Panc1 (cell line): Measurements from ENCODE around the gene CROCC. TPM values are rescaled to one million over a fixed set of nuclear protein-coding genes. Genes with fewer than 3 reads are reported as not detected.
"Not testable (repeated sequence)": the region's sequence is repeated elsewhere in the genome, so short reads cannot be mapped to it uniquely, and the experiment has no call there.

Experiments used
- ATAC-seq: fragments of 200-7000 bp; cut with Tn5 transposase; 2 replicates; pipeline ENCODE4 v1.9.1; 2020; ENCODE audit warnings: mild to moderate bottlenecking, moderate library complexity
- Bru-seq: library from RNA; stranded (reverse); fragments of 400-500 nt; gene quantifications from one replicate; lab custom pipeline; 2021; lab: Mats Ljungman, UMichigan
- BruChase-seq, 2 experiments: library from RNA; stranded (reverse); fragments of 400-500 nt; gene quantifications; one replicate each; lab custom pipeline; 2021; lab: Mats Ljungman, UMichigan
- BruUV-seq: library from RNA; stranded (reverse); fragments of 400-500 nt; replicated peaks from 2 replicates; lab custom pipeline; 2021; lab: Mats Ljungman, UMichigan
- CTCF ChIA-PET: fragments of 300-600 bp; sonication (Branson Sonifier 250); formaldehyde crosslinking; loops from one replicate; lab custom pipeline; 2022; ENCODE audit warnings: antibody characterized with exemption; lab: Charles Lee
- POLR2A ChIA-PET: fragments of 300-600 bp; sonication (Branson Sonifier 250); formaldehyde crosslinking; loops from one replicate; lab custom pipeline; 2022; ENCODE audit warnings: antibody characterized with exemption; lab: Charles Lee
- DNase-seq: peaks from one replicate; pipeline ENCODE4 v3.0.0-alpha.2; 2010; ENCODE audit warnings: low read depth, low spot score
- H3K27ac ChIP-seq: 2 replicates; pipeline ENCODE4 v1.5.1; 2011; ENCODE audit warnings: mild to moderate bottlenecking, low read length, inconsistent platforms
- H3K27me3 ChIP-seq: fragments of 200-500 bp; sonication (Bioruptor generic); 2 replicates; pipeline ENCODE4 v1.6.0; 2014; ENCODE audit warnings: low read length, inconsistent platforms; ENCODE audit not compliant: control insufficient read depth, insufficient read depth
- H3K36me3 ChIP-seq: fragments of 200-500 bp; sonication (Bioruptor generic); 2 replicates; pipeline ENCODE4 v1.5.1; 2014; ENCODE audit warnings: inconsistent platforms, mild to moderate bottlenecking, low read length, moderate library complexity; ENCODE audit not compliant: control insufficient read depth, insufficient read depth
- H3K4me1 ChIP-seq: 2 replicates; pipeline ENCODE4 v1.5.1; 2011; ENCODE audit warnings: inconsistent platforms, mild to moderate bottlenecking, low read length, moderate library complexity; ENCODE audit not compliant: control insufficient read depth, insufficient read depth
- H3K4me3 ChIP-seq, 2 experiments: 2 replicates each; pipeline ENCODE4 v1.5.1; 2011 to 2012; ENCODE audit warnings: low read depth in 2 of 2, low read length in 2 of 2, mild to moderate bottlenecking in 2 of 2, inconsistent platforms in 1 of 2, moderate library complexity in 1 of 2
- H3K9me3 ChIP-seq: fragments of 200-500 bp; sonication (Bioruptor generic); 2 replicates; pipeline ENCODE4 v1.5.1; 2014; ENCODE audit warnings: low read depth, mild to moderate bottlenecking, inconsistent platforms, low read length, moderate library complexity; ENCODE audit not compliant: control insufficient read depth, insufficient read depth
- CTCF ChIP-seq: fragments of 450-650 bp; IDR thresholded peaks from 2 replicates; pipeline ENCODE4 v1.5.1; 2017; ENCODE audit warnings: mild to moderate bottlenecking
- POLR2AphosphoS5 ChIP-seq: IDR thresholded peaks from 2 replicates; pipeline ENCODE4 v1.6.1; 2012; ENCODE audit warnings: mild to moderate bottlenecking, low read depth, low read length, moderate library complexity
- REST ChIP-seq, 2 experiments: IDR thresholded peaks; 2 replicates each; pipeline ENCODE4 v1.6.1; 2011 to 2012; ENCODE audit warnings: low read depth in 2 of 2, control low read depth in 1 of 2, low read length in 1 of 2, mild to moderate bottlenecking in 1 of 2, moderate library complexity in 1 of 2; ENCODE audit not compliant: insufficient read depth in 1 of 2
- SIN3A ChIP-seq: IDR thresholded peaks from 2 replicates; pipeline ENCODE4 v1.6.1; 2012; ENCODE audit warnings: low read depth, mild to moderate bottlenecking, low read length, moderate library complexity, borderline replicate concordance; ENCODE audit not compliant: insufficient read depth
- TCF7L2 ChIP-seq: IDR thresholded peaks from 2 replicates; pipeline ENCODE4 v1.6.1; 2011; ENCODE audit warnings: mild to moderate bottlenecking, low read depth, low read length, inconsistent platforms
- in situ Hi-C: cut with HindIII; loops from 2 replicates; pipeline ENCODE4 v1.10.0; 2016; ENCODE audit warnings: low sequenced_read_pairs, low pct_unique_long_range_greater_than_20kb
- intact Hi-C: fragments of 100-400 bp; cut with micrococcal nuclease; formaldehyde crosslinking; loops from one replicate; pipeline ENCODE4 v1.10.0; 2022; ENCODE audit not compliant: unreplicated experiment
- long read RNA-seq: library from polyadenylated mRNA; unstranded; transcript quantifications from one replicate; pipeline ENCODE4 v2.0.0, GENCODE V29; 2021; ENCODE audit not compliant: unreplicated experiment
- polyA plus RNA-seq: library from polyadenylated mRNA; unstranded; fragments of >200 nt; gene quantifications from one replicate; pipeline ENCODE4 v1.2.1, GENCODE V29; 2012; ENCODE audit warnings: missing spikeins; ENCODE audit not compliant: insufficient read length
- total RNA-seq: library from RNA; stranded (reverse); gene quantifications from one replicate; pipeline ENCODE4 v1.2.1, GENCODE V29; 2021; ENCODE audit not compliant: unreplicated experiment

The CROCC gene
- total RNA-seq (13.6 TPM), Bru-seq, nascent RNA (percentile 42 among the genes with signal in this experiment), BruChase-seq, experiment 1, labeled RNA remaining after a 2-hour chase (percentile 45 among the genes with signal in this experiment), BruChase-seq, experiment 2, labeled RNA remaining after a 6-hour chase (percentile 48 among the genes with signal in this experiment)
- 27.4 TPM for polyA plus RNA-seq
- long read RNA-seq, partial matches to known transcripts: 7 of 26 reads
- long read RNA-seq, other reads (novel, unspliced or antisense): 19 of 26 reads

- no peaks in the 10 kb centered on the region for H3K4me1 ChIP-seq
- CTCF ChIA-PET: no interaction called here
- H3K27me3 ChIP-seq: no peaks in the 10 kb centered on the region
- H3K36me3 ChIP-seq: no peaks in the 10 kb centered on the region
- ATAC-seq (no peak), DNase-seq (no peak)
- BruUV-seq: no TSS peak
- no peak for TF ChIP-seq TCF7L2
- TF ChIP-seq POLR2AphosphoS5: no peak
- no peak for TF ChIP-seq SIN3A
- no peak for TF ChIP-seq REST (IDR thresholded peaks at IDR 0.05; ENCODE audit: insufficient read depth in 1 of 2, low read depth in 2 of 2, low read length in 1 of 2)
- TF ChIP-seq CTCF: no peak
- in situ Hi-C loops (no loop called here), intact Hi-C loops (no loop called here)
- H3K9me3 ChIP-seq: no peaks in the 10 kb centered on the region
- H3K4me3 ChIP-seq: no peak within 1 kb of the TSS
- no peak within 1 kb of the TSS for H3K27ac ChIP-seq
- POLR2A ChIA-PET: interaction anchor here (0.6 kb wide), 1 partner anchor 10 kb away, joined by 6 read pairs; no protein-coding TSS in a partner anchor
Observed at GRCh38 chr1:16921391-16922185, at the start of gene CROCC. Gene CROCC (plus strand): TSS chr1:16921931. CDS start chr1:16922019, 88 bp downstream.

GRCh38 chr1:16872152-16873075 is 49.3 kb upstream of the CROCC start:
- H3K9me3 ChIP-seq, H3K27ac ChIP-seq, CTCF ChIA-PET, H3K27me3 ChIP-seq, H3K36me3 ChIP-seq, intact Hi-C loops, in situ Hi-C loops, H3K4me1 ChIP-seq, POLR2A ChIA-PET: not testable (repeated sequence)
- H3K4me3 ChIP-seq: peak overlapping the region; percentile 14 to 28; a peak in 3 of 4 replicates
- BruUV-seq: TSS peak; percentile 100
- DNase-seq (peak; percentile 97), ATAC-seq (peak; percentile 98)

- in situ Hi-C loops, H3K36me3 ChIP-seq, H3K27me3 ChIP-seq, DNase-seq, H3K4me1 ChIP-seq, BruUV-seq, ATAC-seq, H3K9me3 ChIP-seq, intact Hi-C loops, POLR2A ChIA-PET, CTCF ChIA-PET: not testable (repeated sequence)
- Histone ChIP-seq H3K4me3 (peak overlapping the region; percentile 22 to 51), H3K27ac (peak overlapping the region; percentile 61; the same call in 1 of the 2 replicates)
Observed at GRCh38 chr1:16873076-16873879, 48.5 kb upstream of the CROCC start.

GRCh38 chr1:16874968-16875765 is 46.6 kb upstream of the CROCC start:
- H3K27ac ChIP-seq, H3K4me1 ChIP-seq, in situ Hi-C loops, H3K4me3 ChIP-seq, CTCF ChIA-PET, intact Hi-C loops, POLR2A ChIA-PET, H3K36me3 ChIP-seq, H3K27me3 ChIP-seq, H3K9me3 ChIP-seq, BruUV-seq, ATAC-seq, DNase-seq: not testable (repeated sequence)
